Endothelial cell of umbilical vein (primary cell): ENCODE results near the gene SLC9A2. TPM values are rescaled to one million over a fixed set of nuclear protein-coding genes. Genes with fewer than 3 reads are reported as not detected.

ENCODE experiments used
- BruUV-seq: library from RNA; stranded (reverse); fragments of 400-500 nt; replicated peaks from 2 replicates; lab custom pipeline; 2021; lab: Mats Ljungman, UMichigan
- CTCF ChIA-PET: fragments of 300-600, 350-600 bp; sonication (Branson Sonifier 250); formaldehyde crosslinking; loops from one replicate; lab custom pipeline; 2021; ENCODE audit warnings: antibody characterized with exemption, inconsistent platforms; lab: Charles Lee
- POLR2A ChIA-PET: fragments of 300-600, 350-600 bp; sonication (Branson Sonifier 250); formaldehyde crosslinking; loops from one replicate; lab custom pipeline; 2021; ENCODE audit warnings: antibody characterized with exemption, inconsistent platforms; lab: Charles Lee
- DNase-seq: peaks from one replicate; pipeline ENCODE4 v3.0.0-alpha.2; 2011; ENCODE audit warnings: low read depth, low spot score
- FAIRE-seq: peaks from 2 replicates; lab custom pipeline; 2011; peaks lifted over from hg19 to GRCh38; lab: Jason Lieb, UNC
- H2AFZ ChIP-seq: 2 replicates; pipeline ENCODE4 v1.6.0; 2012; ENCODE audit warnings: low read depth, low read length, control low read depth, inconsistent platforms
- H3K27ac ChIP-seq: 2 replicates; pipeline ENCODE4 v1.5.1; 2011; ENCODE audit warnings: low read depth, mild to moderate bottlenecking, control low read depth, low read length, moderate library complexity; ENCODE audit not compliant: insufficient read depth
- H3K27me3 ChIP-seq, 2 experiments: 2 replicates each; pipeline versions ENCODE4 v1.6.0 to v1.6.1; 2011; ENCODE audit warnings: low read length in 2 of 2, mixed read lengths in 1 of 2; ENCODE audit not compliant: control insufficient read depth in 2 of 2, insufficient read depth in 2 of 2
- H3K36me3 ChIP-seq, 2 experiments: 2 replicates in 1 of 2; 3 replicates in 1 of 2; pipeline ENCODE4 v1.5.1; 2011; ENCODE audit warnings: low read length in 2 of 2, mild to moderate bottlenecking in 1 of 2, moderate library complexity in 1 of 2; ENCODE audit not compliant: control insufficient read depth in 2 of 2, insufficient read depth in 2 of 2; ENCODE audit errors: extremely low read depth in 1 of 2
- H3K4me1 ChIP-seq: 3 replicates; pipeline ENCODE4 v1.5.1; 2011; ENCODE audit warnings: mild to moderate bottlenecking, low read length; ENCODE audit not compliant: control insufficient read depth, insufficient read depth; ENCODE audit errors: extremely low read depth
- H3K4me2 ChIP-seq: 2 replicates; pipeline ENCODE4 v1.6.1; 2011; ENCODE audit warnings: low read length, control low read depth, mixed read lengths; ENCODE audit not compliant: insufficient read depth
- H3K4me3 ChIP-seq, 3 experiments: fragments of 200-600 bp in 1 of 3; sonication (generic), shearing (Covaris generic) in 1 of 3; replicated peaks in 1 of 3; 2 replicates each; pipeline ENCODE4 v1.5.1; 2011 to 2016; ENCODE audit warnings: control low read depth in 3 of 3, low read length in 3 of 3, mild to moderate bottlenecking in 2 of 3, inconsistent platforms in 1 of 3, low read depth in 1 of 3, moderate library complexity in 1 of 3; ENCODE audit not compliant: insufficient read depth in 1 of 3
- H3K79me2 ChIP-seq: 2 replicates; pipeline ENCODE4 v1.6.0; 2012; ENCODE audit warnings: low read length, inconsistent platforms; ENCODE audit not compliant: control insufficient read depth, insufficient read depth
- H3K9ac ChIP-seq: replicated peaks from 2 replicates; pipeline ENCODE3; 2011; ENCODE audit warnings: low read length, control low read depth; ENCODE audit not compliant: insufficient read depth; ENCODE audit errors: extremely low read depth
- H3K9me1 ChIP-seq: replicated peaks from 3 replicates; pipeline ENCODE4 v1.6.0; 2011; ENCODE audit warnings: mild to moderate bottlenecking, low read length; ENCODE audit not compliant: control insufficient read depth, insufficient read depth; ENCODE audit errors: extremely low read depth
- H3K9me3 ChIP-seq: replicated peaks from 2 replicates; pipeline ENCODE4 v1.5.1; 2012; ENCODE audit warnings: low read length, inconsistent platforms; ENCODE audit not compliant: control insufficient read depth, insufficient read depth
- H4K20me1 ChIP-seq: replicated peaks from 2 replicates; pipeline ENCODE3; 2011; ENCODE audit warnings: mild to moderate bottlenecking, low read length; ENCODE audit not compliant: control insufficient read depth, insufficient read depth; ENCODE audit errors: extremely low read depth
- EZH2 ChIP-seq: IDR thresholded peaks from 2 replicates; pipeline ENCODE4 v1.6.1; 2012; ENCODE audit warnings: borderline replicate concordance, low read depth, mild to moderate bottlenecking, moderate library complexity, low read length, inconsistent platforms; ENCODE audit not compliant: severe bottlenecking
- FOS ChIP-seq: IDR thresholded peaks from 2 replicates; pipeline ENCODE4 v1.6.1; 2011; ENCODE audit warnings: mild to moderate bottlenecking, low read length, moderate library complexity, borderline replicate concordance; ENCODE audit not compliant: insufficient read depth
- GATA2 ChIP-seq: IDR thresholded peaks from 2 replicates; pipeline ENCODE4 v1.7.0; 2011; ENCODE audit warnings: low read depth, mild to moderate bottlenecking, moderate library complexity, mixed read lengths, low read length; ENCODE audit not compliant: insufficient read length, insufficient read depth
- JUN ChIP-seq: IDR thresholded peaks from 2 replicates; pipeline ENCODE4 v1.6.1; 2011; ENCODE audit warnings: borderline replicate concordance, low read depth; ENCODE audit not compliant: insufficient read length, insufficient read depth
- MYC ChIP-seq: IDR thresholded peaks from one replicate; pipeline ENCODE4 v1.6.1; 2011; ENCODE audit warnings: mild to moderate bottlenecking, low read depth, low read length
- POLR2A ChIP-seq: IDR thresholded peaks from 2 replicates; pipeline ENCODE4 v1.6.1; 2012; ENCODE audit warnings: low read depth, mild to moderate bottlenecking, control low read depth, low read length
- POLR2AphosphoS5 ChIP-seq: IDR thresholded peaks from 2 replicates; pipeline ENCODE4 v1.6.1; 2012; ENCODE audit warnings: low read depth, mild to moderate bottlenecking, control low read depth, low read length, moderate library complexity; ENCODE audit not compliant: insufficient read depth
- dilution Hi-C: fragments of 300-500 bp; cut with MboI; formaldehyde crosslinking; loops from one replicate; pipeline ENCODE4 v1.15.0; 2019; ENCODE audit warnings: low sequenced_read_pairs; ENCODE audit not compliant: extremely low pct_ligation_motif_present
- intact Hi-C: fragments of 100-400 bp; cut with micrococcal nuclease; formaldehyde crosslinking; loops from one replicate; pipeline ENCODE4 v1.10.0; 2022
- polyA plus RNA-seq, 4 experiments: library from polyadenylated mRNA; depleted of rRNA in 3 of 4; stranded (reverse) in 3 of 4; unstranded in 1 of 4; fragments of >200 nt; gene quantifications; 2 replicates each; pipeline versions ENCODE4 v1.2.1 to v1.2.3, GENCODE V29; 2011 to 2012; ENCODE audit warnings: missing spikeins in 1 of 4
- total RNA-seq: library from RNA; stranded (reverse); gene quantifications from 2 replicates; pipeline ENCODE4 v1.2.3, GENCODE V29; 2021
- TF ChIP-seq, protein P1 (sequence below): IDR thresholded peaks from 2 replicates; pipeline ENCODE4 v1.6.1; 2011; ENCODE audit not compliant: insufficient read depth, insufficient read length
- TF ChIP-seq, protein P2 (sequence below), 2 donors: IDR thresholded peaks; 1 replicate in 1 of 2; 2 replicates in 1 of 2; pipeline ENCODE4 v1.5.1; 2011; ENCODE audit warnings: low read length in 2 of 2, mild to moderate bottlenecking in 2 of 2, moderate library complexity in 2 of 2, control low read depth in 1 of 2, inconsistent platforms in 1 of 2, low read depth in 1 of 2; ENCODE audit not compliant: insufficient read depth in 1 of 2; ENCODE audit errors: extremely low read depth in 1 of 2

SLC9A2 gene
- total and polyA plus RNA-seq, 2 donors (not counting 3 experiments of a cell fraction or from before 2014, with no cell fraction given): 0.03 TPM; not detected in 1

DNA sequence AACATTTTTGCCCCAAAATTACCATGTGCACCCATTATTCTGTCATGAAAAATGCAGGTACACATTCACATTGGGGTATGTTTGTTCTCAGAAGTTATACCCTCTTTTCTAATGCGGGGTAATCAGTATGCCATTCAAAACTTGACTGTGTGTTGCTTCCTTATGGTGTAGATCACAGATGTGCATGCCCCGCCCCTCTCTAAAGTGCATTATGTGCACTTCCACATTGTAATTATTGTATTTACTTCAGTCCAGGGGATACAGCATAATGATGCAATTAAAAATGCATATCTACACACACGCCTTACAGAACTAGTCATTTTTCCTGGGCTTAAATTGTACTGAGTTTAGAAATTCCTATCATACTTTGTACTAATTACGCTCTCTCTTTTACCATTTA, 48.8 kb downstream of the SLC9A2 start:
- Histone ChIP-seq H3K9me3 (no peaks in the 10 kb centered on the region), H4K20me1 (no peaks in the 10 kb centered on the region), H3K36me3 (no peaks in the 10 kb centered on the region), H3K4me2 (no peak overlapping the region), H3K9me1 (no peaks in the 10 kb centered on the region), H3K4me3 (no peak overlapping the region), H3K4me1 (no peaks in the 10 kb centered on the region), H3K79me2 (no peaks in the 10 kb centered on the region), H3K9ac (no peak overlapping the region), H2AFZ (no peak overlapping the region), H3K27me3 (no peaks in the 10 kb centered on the region), H3K27ac (no peak overlapping the region)
- intact Hi-C loops: no loop called here
- DNase-seq (no peak), FAIRE-seq (no peak)
- dilution Hi-C loops: no loop called here
- no TSS peak for BruUV-seq
- CTCF ChIA-PET: no interaction called here
- POLR2A ChIA-PET: no interaction called here
- TF ChIP-seq, protein P1, sequence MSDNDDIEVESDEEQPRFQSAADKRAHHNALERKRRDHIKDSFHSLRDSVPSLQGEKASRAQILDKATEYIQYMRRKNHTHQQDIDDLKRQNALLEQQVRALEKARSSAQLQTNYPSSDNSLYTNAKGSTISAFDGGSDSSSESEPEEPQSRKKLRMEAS: no peak
- TF ChIP-seq, protein P2, sequence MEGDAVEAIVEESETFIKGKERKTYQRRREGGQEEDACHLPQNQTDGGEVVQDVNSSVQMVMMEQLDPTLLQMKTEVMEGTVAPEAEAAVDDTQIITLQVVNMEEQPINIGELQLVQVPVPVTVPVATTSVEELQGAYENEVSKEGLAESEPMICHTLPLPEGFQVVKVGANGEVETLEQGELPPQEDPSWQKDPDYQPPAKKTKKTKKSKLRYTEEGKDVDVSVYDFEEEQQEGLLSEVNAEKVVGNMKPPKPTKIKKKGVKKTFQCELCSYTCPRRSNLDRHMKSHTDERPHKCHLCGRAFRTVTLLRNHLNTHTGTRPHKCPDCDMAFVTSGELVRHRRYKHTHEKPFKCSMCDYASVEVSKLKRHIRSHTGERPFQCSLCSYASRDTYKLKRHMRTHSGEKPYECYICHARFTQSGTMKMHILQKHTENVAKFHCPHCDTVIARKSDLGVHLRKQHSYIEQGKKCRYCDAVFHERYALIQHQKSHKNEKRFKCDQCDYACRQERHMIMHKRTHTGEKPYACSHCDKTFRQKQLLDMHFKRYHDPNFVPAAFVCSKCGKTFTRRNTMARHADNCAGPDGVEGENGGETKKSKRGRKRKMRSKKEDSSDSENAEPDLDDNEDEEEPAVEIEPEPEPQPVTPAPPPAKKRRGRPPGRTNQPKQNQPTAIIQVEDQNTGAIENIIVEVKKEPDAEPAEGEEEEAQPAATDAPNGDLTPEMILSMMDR (IDR thresholded peaks at IDR 0.05; ENCODE audit: extremely low read depth in 1 of 2, insufficient read depth in 1 of 2, low read depth in 1 of 2, low read length in 2 of 2): no peak
- no peak for TF ChIP-seq POLR2AphosphoS5
- TF ChIP-seq EZH2: no peak
- no peak for TF ChIP-seq GATA2
- no peak for TF ChIP-seq FOS
- TF ChIP-seq JUN: no peak
- TF ChIP-seq MYC: no peak
- TF ChIP-seq POLR2A: no peak
